HCT116 (cell line): Measurements from ENCODE around the gene SP100.

ENCODE experiments used
- CBX3 ChIP-seq: IDR thresholded peaks from 2 replicates; pipeline ENCODE4 v1.6.1; 2012; ENCODE audit warnings: low read depth
- CEBPB ChIP-seq: IDR thresholded peaks from 2 replicates; pipeline ENCODE4 v1.6.1; 2012; ENCODE audit warnings: low read depth
- EZH2 ChIP-seq: fragments of 200-600 bp; sonication (generic); IDR thresholded peaks from 2 replicates; pipeline ENCODE4 v1.6.1; 2017; ENCODE audit warnings: antibody characterized with exemption, mixed run types
- EZH2phosphoT487 ChIP-seq: fragments of 200-600 bp; IDR thresholded peaks from 2 replicates; pipeline ENCODE4 v1.6.1; 2018; ENCODE audit warnings: antibody characterized with exemption, borderline replicate concordance
- POLR2A ChIP-seq: IDR thresholded peaks from 2 replicates; pipeline ENCODE4 v1.7.0; 2011; ENCODE audit warnings: borderline replicate concordance; ENCODE audit not compliant: insufficient read depth, insufficient read length; ENCODE audit errors: extremely low read depth
- SIN3A ChIP-seq: IDR thresholded peaks from 2 replicates; pipeline ENCODE4 v1.6.1; 2012; ENCODE audit warnings: low read depth
- YY1 ChIP-seq: IDR thresholded peaks from 2 replicates; pipeline ENCODE4 v1.6.1; 2011; ENCODE audit warnings: low read length, low read depth, moderate library complexity, mild to moderate bottlenecking; ENCODE audit not compliant: insufficient replicate concordance; ENCODE audit errors: extremely low read depth
- ZFX ChIP-seq: fragments of 450-650 bp; IDR thresholded peaks from 2 replicates; pipeline ENCODE4 v1.6.1; 2017
- TF ChIP-seq, protein P1 (sequence below), 3 experiments: fragments of 200-600 bp in 1 of 3; sonication (generic) in 1 of 3; IDR thresholded peaks in 2 of 3; conservative IDR thresholded peaks in 1 of 3; 2 replicates each; pipeline ENCODE4 v1.5.1; 2012 to 2017; ENCODE audit warnings: low read depth in 2 of 3, low read length in 2 of 3, antibody characterized with exemption in 1 of 3, borderline replicate concordance in 1 of 3, control low read depth in 1 of 3, mild to moderate bottlenecking in 1 of 3, mixed read lengths in 1 of 3, mixed run types in 1 of 3, moderate library complexity in 1 of 3; ENCODE audit not compliant: insufficient read depth in 1 of 3
- TF ChIP-seq, protein P2 (sequence below): IDR thresholded peaks from 2 replicates; pipeline ENCODE4 v1.6.1; 2012; ENCODE audit warnings: low read depth
- TF ChIP-seq, protein P3 (sequence below): IDR thresholded peaks from 2 replicates; pipeline ENCODE4 v1.6.1; 2012
- TF ChIP-seq, protein P4 (sequence below): IDR thresholded peaks from 2 replicates; pipeline ENCODE4 v1.6.1; 2012

DNA sequence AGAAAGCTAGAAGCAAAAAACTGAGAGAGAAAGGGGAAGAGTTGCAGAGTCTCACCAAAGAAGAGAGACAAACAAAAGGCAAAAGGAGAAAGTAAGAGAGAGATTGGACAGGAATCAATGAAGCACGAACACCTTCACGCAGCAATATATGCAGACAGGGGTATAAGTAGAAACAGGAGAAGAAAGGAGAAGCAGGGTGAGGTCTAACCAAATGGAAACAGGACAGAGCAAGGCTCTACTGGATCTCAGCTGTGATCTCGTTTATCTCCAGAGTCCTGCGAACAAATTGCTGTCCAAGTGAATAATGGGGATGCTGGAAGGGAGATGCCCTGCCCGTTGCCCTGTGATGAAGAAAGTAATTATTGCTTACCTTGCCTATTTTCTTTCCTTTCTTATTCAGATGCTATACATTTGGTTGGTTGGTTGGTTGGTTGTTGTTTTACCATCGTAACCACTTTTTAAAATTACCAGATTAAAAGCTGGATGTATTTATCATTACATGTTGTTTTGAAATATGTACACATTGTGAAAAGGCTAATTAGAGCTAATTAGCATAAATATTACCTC is 34.0 kb downstream of the SP100 start:
- TF ChIP-seq ZFX (no peak), CBX3 (no peak), POLR2A (no peak), YY1 (no peak), EZH2 (no peak), CEBPB (no peak), EZH2phosphoT487 (no peak), SIN3A (no peak)
- TF ChIP-seq, protein P1, sequence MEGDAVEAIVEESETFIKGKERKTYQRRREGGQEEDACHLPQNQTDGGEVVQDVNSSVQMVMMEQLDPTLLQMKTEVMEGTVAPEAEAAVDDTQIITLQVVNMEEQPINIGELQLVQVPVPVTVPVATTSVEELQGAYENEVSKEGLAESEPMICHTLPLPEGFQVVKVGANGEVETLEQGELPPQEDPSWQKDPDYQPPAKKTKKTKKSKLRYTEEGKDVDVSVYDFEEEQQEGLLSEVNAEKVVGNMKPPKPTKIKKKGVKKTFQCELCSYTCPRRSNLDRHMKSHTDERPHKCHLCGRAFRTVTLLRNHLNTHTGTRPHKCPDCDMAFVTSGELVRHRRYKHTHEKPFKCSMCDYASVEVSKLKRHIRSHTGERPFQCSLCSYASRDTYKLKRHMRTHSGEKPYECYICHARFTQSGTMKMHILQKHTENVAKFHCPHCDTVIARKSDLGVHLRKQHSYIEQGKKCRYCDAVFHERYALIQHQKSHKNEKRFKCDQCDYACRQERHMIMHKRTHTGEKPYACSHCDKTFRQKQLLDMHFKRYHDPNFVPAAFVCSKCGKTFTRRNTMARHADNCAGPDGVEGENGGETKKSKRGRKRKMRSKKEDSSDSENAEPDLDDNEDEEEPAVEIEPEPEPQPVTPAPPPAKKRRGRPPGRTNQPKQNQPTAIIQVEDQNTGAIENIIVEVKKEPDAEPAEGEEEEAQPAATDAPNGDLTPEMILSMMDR (IDR thresholded peaks at IDR 0.05 in 2 of 3, conservative IDR thresholded peaks at IDR 0.05 in 1 of 3; ENCODE audit: borderline replicate concordance in 1 of 3, insufficient read depth in 1 of 3, low read depth in 2 of 3, low read length in 2 of 3), result no peak
- TF ChIP-seq, protein P2, sequence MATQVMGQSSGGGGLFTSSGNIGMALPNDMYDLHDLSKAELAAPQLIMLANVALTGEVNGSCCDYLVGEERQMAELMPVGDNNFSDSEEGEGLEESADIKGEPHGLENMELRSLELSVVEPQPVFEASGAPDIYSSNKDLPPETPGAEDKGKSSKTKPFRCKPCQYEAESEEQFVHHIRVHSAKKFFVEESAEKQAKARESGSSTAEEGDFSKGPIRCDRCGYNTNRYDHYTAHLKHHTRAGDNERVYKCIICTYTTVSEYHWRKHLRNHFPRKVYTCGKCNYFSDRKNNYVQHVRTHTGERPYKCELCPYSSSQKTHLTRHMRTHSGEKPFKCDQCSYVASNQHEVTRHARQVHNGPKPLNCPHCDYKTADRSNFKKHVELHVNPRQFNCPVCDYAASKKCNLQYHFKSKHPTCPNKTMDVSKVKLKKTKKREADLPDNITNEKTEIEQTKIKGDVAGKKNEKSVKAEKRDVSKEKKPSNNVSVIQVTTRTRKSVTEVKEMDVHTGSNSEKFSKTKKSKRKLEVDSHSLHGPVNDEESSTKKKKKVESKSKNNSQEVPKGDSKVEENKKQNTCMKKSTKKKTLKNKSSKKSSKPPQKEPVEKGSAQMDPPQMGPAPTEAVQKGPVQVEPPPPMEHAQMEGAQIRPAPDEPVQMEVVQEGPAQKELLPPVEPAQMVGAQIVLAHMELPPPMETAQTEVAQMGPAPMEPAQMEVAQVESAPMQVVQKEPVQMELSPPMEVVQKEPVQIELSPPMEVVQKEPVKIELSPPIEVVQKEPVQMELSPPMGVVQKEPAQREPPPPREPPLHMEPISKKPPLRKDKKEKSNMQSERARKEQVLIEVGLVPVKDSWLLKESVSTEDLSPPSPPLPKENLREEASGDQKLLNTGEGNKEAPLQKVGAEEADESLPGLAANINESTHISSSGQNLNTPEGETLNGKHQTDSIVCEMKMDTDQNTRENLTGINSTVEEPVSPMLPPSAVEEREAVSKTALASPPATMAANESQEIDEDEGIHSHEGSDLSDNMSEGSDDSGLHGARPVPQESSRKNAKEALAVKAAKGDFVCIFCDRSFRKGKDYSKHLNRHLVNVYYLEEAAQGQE, result no peak
- TF ChIP-seq, protein P3, sequence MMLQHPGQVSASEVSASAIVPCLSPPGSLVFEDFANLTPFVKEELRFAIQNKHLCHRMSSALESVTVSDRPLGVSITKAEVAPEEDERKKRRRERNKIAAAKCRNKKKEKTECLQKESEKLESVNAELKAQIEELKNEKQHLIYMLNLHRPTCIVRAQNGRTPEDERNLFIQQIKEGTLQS, result no peak
- TF ChIP-seq, protein P4, sequence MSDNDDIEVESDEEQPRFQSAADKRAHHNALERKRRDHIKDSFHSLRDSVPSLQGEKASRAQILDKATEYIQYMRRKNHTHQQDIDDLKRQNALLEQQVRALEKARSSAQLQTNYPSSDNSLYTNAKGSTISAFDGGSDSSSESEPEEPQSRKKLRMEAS, result no peak
